ENCODE data around the gene ANKRD45.
"Not testable (repeated sequence)": the region's sequence is repeated elsewhere in the genome, so short reads cannot be mapped to it uniquely, and the experiment has no call there.

Gene ANKRD45

GRCh38 chr1:173570370-173571007 is 99.2 kb downstream of the ANKRD45 start:
- no peak for DNase-seq

- no peak for DNase-seq
These were observed 101.2 kb downstream of the ANKRD45 start for GRCh38 chr1:173568483-173568882.

GRCh38 chr1:173563846-173564245 is 105.8 kb downstream of the ANKRD45 start:
- not testable (repeated sequence) for DNase-seq

GRCh38 chr1:173562813-173563212 is 106.8 kb downstream of the ANKRD45 start:
- DNase-seq: no peak

GRCh38 chr1:173561263-173561662 is 108.4 kb downstream of the ANKRD45 start:
- DNase-seq: no peak

GRCh38 chr1:173560285-173560880 is 109.3 kb downstream of the ANKRD45 start:
- DNase-seq: no peak
